D721Med (cell line): ENCODE measurements around the gene LAMC1.
"Not testable (repeated sequence)": the region's sequence is repeated elsewhere in the genome, so short reads cannot be mapped to it uniquely, and the experiment has no call there.

Experiments used
- DNase-seq: peaks from one replicate; pipeline ENCODE4 v3.0.0; 2011; ENCODE audit warnings: low spot score; ENCODE audit not compliant: insufficient read length
- FAIRE-seq: peaks from 2 replicates; lab custom pipeline; 2011; peaks lifted over from hg19 to GRCh38; lab: Jason Lieb, UNC
- TF ChIP-seq, protein P1 (sequence below): IDR thresholded peaks from 2 replicates; pipeline ENCODE4 v1.5.1; 2012; ENCODE audit warnings: mild to moderate bottlenecking, control low read depth; ENCODE audit not compliant: insufficient read depth; ENCODE audit errors: missing control alignments

Gene LAMC1

DNA sequence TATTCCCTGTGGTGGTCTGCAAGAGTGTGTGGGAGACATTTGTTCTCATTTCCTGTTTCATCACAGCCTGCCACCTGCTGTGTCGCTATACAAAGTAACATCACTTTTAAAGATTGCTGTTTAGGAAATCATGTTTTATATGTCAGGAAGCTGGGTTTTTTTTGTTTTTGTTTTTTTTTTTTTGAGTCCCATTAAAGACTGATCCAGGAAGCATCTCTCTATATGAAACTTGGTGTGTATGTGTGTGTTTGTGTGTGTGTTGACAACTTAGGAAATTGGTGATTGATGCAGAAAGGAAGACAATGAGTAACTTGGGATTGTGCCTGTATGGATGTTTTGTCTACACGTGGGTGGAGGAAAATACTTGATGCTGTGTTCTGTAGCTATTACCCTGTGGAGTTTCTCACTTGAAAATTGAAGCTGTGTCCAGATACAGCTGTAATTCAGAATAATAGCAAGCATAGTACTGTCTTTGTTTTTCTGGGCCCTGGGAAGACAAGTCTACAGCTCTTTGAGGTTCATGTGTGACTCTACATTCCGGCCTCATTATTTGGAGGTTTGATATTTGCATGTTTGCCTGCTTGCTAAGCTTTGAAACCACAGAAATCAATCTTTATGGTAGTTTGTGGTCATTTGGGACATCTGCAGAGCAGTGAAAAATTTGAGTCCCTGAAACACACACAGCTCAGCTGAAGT is 47.9 kb downstream of the LAMC1 start:
- DNase-seq, result no peak
- TF ChIP-seq, protein P1, sequence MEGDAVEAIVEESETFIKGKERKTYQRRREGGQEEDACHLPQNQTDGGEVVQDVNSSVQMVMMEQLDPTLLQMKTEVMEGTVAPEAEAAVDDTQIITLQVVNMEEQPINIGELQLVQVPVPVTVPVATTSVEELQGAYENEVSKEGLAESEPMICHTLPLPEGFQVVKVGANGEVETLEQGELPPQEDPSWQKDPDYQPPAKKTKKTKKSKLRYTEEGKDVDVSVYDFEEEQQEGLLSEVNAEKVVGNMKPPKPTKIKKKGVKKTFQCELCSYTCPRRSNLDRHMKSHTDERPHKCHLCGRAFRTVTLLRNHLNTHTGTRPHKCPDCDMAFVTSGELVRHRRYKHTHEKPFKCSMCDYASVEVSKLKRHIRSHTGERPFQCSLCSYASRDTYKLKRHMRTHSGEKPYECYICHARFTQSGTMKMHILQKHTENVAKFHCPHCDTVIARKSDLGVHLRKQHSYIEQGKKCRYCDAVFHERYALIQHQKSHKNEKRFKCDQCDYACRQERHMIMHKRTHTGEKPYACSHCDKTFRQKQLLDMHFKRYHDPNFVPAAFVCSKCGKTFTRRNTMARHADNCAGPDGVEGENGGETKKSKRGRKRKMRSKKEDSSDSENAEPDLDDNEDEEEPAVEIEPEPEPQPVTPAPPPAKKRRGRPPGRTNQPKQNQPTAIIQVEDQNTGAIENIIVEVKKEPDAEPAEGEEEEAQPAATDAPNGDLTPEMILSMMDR, result no peak
- no peak for FAIRE-seq

DNA sequence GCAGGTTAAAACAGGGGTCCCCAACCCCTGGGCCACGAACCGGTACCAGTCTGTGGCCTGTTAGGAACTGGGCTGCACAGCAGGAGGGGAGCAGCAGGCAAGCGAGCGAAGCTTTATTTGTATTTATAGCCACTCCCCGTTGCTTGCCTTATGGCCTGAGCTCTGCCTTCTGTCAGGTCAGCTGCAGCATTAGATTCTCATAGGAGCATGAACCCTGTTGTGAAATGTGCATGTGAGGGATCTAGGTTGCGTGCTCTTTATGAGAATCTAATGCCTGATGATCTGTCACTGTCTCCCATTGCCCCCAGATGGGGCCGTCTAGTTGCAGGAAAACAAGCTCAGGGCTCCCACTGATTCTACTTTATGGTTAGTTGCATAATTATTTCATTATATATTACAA is 49.4 kb downstream of the LAMC1 start:
- FAIRE-seq, result not testable (repeated sequence)

DNA sequence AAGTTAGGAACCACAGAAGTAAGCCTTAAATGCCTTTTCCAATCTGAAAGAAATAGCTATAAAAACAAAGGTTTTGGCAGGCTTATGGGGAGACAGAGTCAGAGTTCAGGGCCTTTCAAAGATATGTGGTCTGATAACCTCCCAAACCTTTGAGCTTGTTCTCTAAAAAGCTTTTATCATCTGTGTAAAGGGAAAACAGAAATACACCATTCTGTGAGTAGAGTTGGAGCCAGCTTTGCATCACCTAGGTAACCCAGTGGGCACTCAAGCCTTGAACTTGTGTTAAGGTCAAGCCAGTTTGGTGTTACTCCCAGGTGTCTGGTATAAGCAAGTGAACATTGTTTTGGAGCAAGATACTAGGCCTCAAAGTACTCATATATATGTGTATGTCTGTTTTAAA is 50.1 kb downstream of the LAMC1 start:
- TF ChIP-seq, protein P1, result no peak
- FAIRE-seq (no peak), DNase-seq (no peak)

More for the DNA sequence above, 49.4 kb downstream of the LAMC1 start:
- DNase-seq, result not testable (repeated sequence)

DNA sequence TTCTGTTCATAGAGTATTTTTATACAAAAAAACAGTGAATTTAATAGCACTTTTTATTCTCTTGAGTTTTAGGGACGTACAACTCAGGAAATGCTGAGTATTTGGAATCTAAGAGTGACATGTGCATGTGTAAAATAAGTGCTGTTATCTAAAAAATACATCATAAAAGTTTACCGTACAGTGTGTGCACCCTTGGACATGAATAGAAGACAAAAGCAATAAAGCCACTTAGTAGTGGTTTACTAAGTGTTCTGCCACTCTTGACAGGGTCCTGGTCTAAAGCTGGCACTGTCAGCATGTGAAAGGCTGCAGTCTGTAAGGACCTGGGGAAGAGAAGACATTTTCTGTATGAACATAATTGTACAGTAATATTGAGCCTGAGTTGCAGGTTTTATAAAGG is 51.0 kb downstream of the LAMC1 start:
- TF ChIP-seq, protein P1, result no peak
- DNase-seq (no peak), FAIRE-seq (no peak)

DNA sequence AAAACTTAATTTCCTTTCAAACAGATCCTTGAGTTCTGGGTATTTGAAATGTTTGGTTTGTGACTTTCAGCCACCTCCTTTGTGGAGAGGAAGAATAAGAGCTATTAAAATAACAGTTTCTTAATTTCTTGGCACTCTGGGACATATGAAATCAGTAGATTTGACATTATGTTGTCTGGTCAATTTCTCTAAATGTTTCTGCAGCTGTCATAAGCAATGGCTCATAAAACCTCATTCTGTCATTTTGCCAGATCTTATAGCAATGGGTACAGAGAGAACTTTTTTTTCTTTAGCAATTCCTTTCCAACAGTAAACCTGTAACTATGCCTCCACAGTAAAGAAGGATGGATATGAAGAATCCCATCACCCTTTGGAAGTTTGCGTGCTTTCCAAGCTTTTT is 52.6 kb downstream of the LAMC1 start:
- no peak for DNase-seq
- FAIRE-seq, result no peak

DNA sequence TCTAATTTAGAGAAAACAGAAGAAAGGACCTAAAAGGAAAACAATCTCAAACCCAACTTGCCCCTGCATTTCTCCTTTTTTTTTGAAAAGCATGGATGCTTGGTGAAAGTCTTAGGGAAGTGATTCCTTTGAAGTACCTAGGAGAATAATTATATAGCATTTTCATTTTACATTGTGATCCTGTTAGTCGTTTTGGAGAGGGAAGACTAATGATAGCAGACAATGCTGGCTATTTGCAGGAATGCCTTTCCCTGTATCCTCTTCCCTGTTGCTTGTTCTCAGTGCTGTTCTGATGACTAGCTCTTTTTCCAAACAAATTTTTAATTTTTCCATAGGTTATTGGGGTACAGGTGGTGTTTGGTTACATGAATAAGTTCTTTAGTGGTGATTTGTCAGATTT is 53.9 kb downstream of the LAMC1 start:
- TF ChIP-seq, protein P1, result no peak
- DNase-seq (no peak), FAIRE-seq (no peak)

More for the DNA sequence above, 52.6 kb downstream of the LAMC1 start:
- TF ChIP-seq, protein P1, result no peak

DNA sequence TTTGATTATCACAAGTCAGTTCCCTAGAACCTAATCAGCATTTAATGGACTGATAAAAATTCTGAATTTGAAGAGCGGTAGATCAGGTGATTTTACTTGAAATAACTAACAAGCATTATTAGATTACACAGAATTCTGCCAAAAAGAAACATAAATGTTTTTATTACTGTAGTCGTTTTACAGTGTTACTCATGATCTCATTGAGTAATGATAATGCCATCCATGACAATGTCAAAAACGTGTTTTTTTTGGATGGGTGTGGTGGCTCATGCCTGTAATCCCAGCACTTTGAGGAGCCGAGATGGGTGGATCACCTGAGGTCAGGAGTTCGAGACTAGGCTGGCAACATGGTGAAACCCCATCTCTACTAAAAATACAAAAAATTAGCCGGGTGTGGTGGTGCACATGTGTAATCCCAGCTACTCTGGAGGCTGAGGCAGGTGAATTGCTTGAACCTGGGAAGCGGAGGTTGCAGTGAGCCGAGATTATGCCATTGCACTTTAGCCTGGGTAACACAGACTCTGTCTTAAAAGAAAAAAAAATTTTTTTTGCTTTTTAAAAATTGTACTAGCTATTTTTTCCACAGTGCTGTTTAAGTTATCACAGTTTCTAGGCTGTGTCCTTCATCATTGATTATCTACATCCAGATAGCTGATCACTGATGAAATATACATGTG is 56.6 kb downstream of the LAMC1 start:
- TF ChIP-seq, protein P1, result no peak
- no peak for FAIRE-seq

More for the DNA sequence above, 56.6 kb downstream of the LAMC1 start:
- no peak for DNase-seq
